Spleen (tissue), 7 donors: ENCODE measurements around the gene PAPOLB.

Experiments
- POLR2A ChIP-seq, 3 donors: fragments of 450-650 bp; IDR thresholded peaks; one replicate each; pipeline ENCODE4 v1.5.1; 2017; ENCODE audit warnings: antibody characterized with exemption in 3 of 3, mild to moderate bottlenecking in 1 of 3
- TF ChIP-seq, protein P1 (sequence below), 11 experiments: fragments of 200-600 bp in 7 of 11; fragments of 450-650 bp in 4 of 11; sonication (generic) in 4 of 11; IDR thresholded peaks in 8 of 11; conservative IDR thresholded peaks in 3 of 11; 1 replicate in 7 of 11; 2 replicates in 4 of 11; pipeline versions ENCODE4 v1.4.0 to v1.8.0; 2016 to 2021; ENCODE audit warnings: antibody characterized with exemption in 11 of 11, inconsistent platforms in 4 of 11, mild to moderate bottlenecking in 1 of 11
- donor health status: DM: no; HTN: no; CAD: no; lungs with moderate emphysema.
- donor health status: DM: no; HTN: no; CAD: no.
- donor health status: DM: no; HTN: no; CAD: no.

DNA sequence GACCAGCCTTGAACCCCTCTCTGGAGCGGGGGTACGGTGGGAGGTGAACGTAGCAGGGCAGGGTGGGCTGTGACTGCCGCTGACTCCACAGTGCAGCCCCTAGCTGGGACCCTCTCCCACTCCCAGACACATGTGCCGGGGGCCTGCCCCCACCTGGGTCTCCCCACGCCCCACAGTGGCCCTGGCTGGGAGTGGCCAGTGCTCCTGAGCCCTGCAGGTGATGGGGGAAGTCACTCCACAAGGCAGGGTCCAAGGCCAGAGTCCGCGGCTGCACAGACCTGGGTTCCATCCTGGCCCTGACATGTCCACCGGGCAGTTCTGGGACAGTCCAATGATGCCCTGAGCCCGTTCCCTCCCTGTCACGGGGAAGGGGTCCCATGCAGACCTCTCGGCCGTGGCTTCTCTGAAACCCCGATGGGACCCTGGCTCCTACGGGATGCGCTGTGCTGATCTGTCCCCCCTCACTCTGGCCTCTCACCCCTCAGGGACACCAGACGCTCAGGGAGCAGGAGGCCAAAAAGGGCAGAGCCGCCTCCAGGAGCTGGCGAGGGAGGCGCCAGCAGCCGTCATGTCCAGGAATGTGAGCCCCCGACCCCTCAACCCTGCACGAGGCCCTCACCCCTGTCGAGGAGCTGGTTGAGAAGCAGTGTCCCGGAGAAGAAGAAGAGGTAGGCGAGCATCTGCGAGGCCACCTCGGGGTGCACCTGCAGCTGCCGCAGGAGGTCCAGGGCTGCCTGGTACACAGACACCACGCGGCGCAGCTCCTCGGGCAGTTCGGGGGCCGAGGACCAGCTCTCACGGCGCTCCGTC is 46.0 kb downstream of the PAPOLB start:
- TF ChIP-seq POLR2A (IDR thresholded peaks at IDR 0.05), result no peak
- TF ChIP-seq, protein P1, sequence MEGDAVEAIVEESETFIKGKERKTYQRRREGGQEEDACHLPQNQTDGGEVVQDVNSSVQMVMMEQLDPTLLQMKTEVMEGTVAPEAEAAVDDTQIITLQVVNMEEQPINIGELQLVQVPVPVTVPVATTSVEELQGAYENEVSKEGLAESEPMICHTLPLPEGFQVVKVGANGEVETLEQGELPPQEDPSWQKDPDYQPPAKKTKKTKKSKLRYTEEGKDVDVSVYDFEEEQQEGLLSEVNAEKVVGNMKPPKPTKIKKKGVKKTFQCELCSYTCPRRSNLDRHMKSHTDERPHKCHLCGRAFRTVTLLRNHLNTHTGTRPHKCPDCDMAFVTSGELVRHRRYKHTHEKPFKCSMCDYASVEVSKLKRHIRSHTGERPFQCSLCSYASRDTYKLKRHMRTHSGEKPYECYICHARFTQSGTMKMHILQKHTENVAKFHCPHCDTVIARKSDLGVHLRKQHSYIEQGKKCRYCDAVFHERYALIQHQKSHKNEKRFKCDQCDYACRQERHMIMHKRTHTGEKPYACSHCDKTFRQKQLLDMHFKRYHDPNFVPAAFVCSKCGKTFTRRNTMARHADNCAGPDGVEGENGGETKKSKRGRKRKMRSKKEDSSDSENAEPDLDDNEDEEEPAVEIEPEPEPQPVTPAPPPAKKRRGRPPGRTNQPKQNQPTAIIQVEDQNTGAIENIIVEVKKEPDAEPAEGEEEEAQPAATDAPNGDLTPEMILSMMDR (IDR thresholded peaks at IDR 0.05 in 8 of 11, conservative IDR thresholded peaks at IDR 0.05 in 3 of 11), result no peak
